GM12873 (cell line): ENCODE measurements around the gene ARMH1.

Experiments used
- TF ChIP-seq, protein P1 (sequence below): IDR thresholded peaks from 2 replicates; pipeline ENCODE4 v1.5.1; 2012; ENCODE audit warnings: low read depth, mild to moderate bottlenecking, moderate library complexity, low read length, control low read depth; ENCODE audit not compliant: insufficient read depth; ENCODE audit errors: missing control alignments

Gene ARMH1

GRCh38 chr1:44632598-44632997 is 41.9 kb upstream of the ARMH1 start:
- TF ChIP-seq, protein P1, sequence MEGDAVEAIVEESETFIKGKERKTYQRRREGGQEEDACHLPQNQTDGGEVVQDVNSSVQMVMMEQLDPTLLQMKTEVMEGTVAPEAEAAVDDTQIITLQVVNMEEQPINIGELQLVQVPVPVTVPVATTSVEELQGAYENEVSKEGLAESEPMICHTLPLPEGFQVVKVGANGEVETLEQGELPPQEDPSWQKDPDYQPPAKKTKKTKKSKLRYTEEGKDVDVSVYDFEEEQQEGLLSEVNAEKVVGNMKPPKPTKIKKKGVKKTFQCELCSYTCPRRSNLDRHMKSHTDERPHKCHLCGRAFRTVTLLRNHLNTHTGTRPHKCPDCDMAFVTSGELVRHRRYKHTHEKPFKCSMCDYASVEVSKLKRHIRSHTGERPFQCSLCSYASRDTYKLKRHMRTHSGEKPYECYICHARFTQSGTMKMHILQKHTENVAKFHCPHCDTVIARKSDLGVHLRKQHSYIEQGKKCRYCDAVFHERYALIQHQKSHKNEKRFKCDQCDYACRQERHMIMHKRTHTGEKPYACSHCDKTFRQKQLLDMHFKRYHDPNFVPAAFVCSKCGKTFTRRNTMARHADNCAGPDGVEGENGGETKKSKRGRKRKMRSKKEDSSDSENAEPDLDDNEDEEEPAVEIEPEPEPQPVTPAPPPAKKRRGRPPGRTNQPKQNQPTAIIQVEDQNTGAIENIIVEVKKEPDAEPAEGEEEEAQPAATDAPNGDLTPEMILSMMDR, result no peak

DNA sequence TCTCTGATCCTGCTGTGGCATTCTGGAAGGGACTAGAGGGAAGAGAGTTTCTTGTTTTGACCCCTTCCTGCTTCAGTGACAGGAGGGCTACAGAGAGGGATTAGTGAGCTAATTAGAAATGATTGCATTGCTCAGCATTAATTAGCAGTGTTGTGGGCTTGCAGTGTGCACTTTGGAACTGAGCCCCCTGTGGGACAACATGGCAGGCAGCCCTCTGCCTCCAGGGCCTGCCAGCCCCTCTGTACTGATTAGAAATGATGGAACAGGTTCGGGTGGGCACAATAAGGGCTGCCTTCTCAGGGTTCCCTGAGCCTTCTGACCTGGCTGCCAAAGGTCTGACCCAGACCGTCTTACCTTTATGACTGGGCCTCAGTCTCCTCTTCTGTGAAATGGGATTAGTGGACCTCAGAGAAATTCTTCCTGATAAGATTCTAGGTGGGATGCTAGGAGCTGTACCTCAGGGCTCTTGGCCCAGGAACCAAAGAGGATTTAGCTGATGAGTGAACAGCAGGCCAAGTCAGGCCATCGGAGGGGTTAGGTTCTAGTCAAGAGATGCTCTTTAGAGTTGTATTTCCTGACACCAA is 39.8 kb upstream of the ARMH1 start:
- TF ChIP-seq, protein P1, result no peak

DNA sequence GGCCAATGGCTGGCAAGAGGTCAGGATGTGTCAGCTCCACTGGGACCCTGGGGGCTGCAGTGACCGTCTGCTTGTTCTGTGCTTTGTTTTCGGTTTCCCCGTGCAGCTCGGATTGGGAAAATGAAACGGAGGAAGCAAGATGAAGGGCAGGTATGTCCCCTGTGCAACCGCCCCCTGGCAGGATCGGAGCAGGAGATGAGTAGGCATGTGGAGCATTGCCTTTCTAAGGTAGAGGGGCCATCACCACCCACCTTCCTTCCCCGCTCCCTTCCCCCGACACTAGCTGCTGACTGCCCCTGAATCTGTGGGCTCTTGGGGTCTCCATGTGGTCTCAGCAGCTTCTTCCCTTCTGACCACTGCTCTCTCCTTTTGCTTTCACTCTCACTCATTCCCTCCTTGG is 39.1 kb upstream of the ARMH1 start:
- TF ChIP-seq, protein P1, result no peak

GRCh38 chr1:44636083-44636687 is 38.3 kb upstream of the ARMH1 start:
- TF ChIP-seq, protein P1, result no peak

DNA sequence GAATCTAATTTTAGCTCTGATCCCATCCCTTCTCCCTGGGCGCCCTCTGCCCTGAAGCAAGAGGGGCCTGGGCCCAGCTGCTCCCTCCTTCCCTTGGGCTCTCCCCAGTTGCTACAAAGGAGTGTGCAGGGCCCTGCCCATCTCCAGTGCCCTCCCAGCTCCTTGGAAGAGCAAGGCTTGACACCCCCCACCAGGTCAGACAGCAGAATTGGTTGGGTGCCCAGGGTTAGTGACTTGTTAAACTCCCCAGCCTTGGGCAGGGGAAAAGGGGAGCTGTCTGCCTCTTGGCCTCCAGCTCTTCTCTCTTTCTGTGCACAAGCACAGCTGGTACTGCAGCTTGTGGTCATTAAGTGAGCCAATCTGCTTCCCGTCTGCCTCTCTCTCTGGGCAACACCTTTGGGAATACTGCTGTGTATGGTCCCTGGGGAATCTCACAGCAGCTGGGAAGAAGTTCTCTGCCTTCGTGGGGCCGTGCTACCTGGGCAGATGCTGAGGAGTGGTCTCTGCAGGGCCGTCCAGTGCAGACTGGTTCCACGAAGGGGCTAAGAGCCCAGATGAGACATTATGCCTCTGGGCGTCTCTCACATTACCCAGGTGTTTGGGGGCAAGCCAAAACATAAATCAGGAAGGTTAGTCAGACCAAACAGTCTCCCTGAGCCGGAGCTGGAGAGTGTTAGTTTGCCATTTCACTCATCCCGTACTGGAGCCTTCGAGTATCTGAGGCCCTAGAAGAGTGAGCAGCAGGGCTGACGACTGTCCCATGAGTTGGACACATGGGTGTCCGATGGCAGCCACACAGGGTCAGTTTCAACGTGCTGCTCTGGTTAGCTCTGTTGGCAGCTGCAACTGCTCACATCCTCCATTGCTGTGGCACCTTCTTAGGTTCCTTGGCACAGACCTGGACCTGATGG is 37.6 kb upstream of the ARMH1 start:
- TF ChIP-seq, protein P1, result no peak

GRCh38 chr1:44637702-44638411 is 36.7 kb upstream of the ARMH1 start:
- TF ChIP-seq, protein P1, result no peak
